Right lobe of liver (tissue), 4 donors: ENCODE data around the gene LIN7B.

ENCODE experiments used
- CTCF ChIP-seq, 4 donors: fragments of 200-600 bp in 3 of 4; fragments of 450-650 bp in 1 of 4; IDR thresholded peaks; one replicate each; pipeline versions ENCODE4 v1.5.1 to v1.8.0; 2016 to 2022; ENCODE audit warnings: antibody characterized with exemption in 4 of 4, mild to moderate bottlenecking in 2 of 4
- POLR2A ChIP-seq: fragments of 450-650 bp; IDR thresholded peaks from one replicate; pipeline ENCODE4 v1.6.1; 2017; ENCODE audit warnings: antibody characterized with exemption, mild to moderate bottlenecking
- donor health status: DM: no; HTN: no; CAD: no.
- donor health status: DM: no; HTN: no; CAD: no.
- donor health status: DM: no; HTN: yes; CAD: no.

- peak in 1 of 4 donors; percentile 13 for TF ChIP-seq CTCF (IDR thresholded peaks at IDR 0.05)
- no peak for TF ChIP-seq POLR2A
Measured at GRCh38 chr19:49127674-49128544, 13.7 kb downstream of the LIN7B start.
